HG02943 (cell line): ENCODE data around the gene LILRA2.
"Not testable (repeated sequence)": the region's sequence is repeated elsewhere in the genome, so short reads cannot be mapped to it uniquely, and the experiment has no call there.

Experiments used
- ATAC-seq: cut with Tn5 transposase; IDR thresholded peaks from one replicate; pipeline ENCODE4 v1.9.1; 2021; ENCODE audit warnings: mild to moderate bottlenecking, low read depth, moderate library complexity; ENCODE audit not compliant: unreplicated experiment

Gene LILRA2

GRCh38 chr19:54570316-54570715 lies 3.3 kb upstream of the LILRA2 start:
- ATAC-seq, result no peak

DNA sequence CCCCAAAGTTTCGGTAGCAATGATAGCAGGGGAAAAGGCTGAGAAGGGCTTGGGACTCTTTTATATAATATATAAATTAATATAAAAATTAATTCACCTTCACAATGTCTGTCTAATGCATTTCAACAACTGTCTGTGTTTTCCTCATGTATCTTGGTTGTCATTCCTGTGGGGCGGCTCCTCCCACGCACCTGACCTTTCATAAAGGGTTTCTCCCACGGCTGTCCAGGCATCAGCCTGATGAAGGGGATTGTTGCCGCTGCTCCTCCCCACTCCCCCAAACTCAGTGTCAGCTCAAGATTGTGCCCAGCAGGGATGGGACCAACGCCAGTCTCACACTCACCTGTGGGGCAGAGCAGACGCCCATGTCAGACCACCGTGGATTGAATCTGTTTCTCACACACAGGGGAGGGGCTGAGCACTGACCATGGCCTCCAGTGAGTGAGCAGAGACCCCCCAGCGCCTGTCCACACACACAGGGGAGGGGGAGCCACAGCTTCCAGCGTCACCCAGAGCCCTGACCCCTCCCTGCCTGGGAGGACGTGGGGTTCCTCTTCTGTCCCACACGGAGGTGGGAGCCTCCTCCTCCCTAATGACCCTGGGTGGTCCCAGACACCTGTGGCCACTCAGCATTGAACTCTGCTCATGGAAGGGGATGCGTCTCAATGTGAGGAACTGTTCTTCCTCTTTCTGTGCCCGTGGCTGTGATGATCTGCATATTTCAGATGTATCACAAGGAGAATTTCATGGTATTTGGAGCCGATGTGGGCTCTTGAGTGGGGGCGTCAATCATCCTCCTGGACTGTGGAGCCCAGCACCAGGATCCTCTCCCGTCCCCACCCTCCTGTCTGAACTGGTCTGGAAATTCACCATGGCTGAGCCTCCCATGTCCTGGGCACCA lies 1.6 kb upstream of the LILRA2 start:
- not testable (repeated sequence) for ATAC-seq

- no peak for ATAC-seq
These were observed 786 bp upstream of the LILRA2 start for GRCh38 chr19:54572696-54573311.

DNA sequence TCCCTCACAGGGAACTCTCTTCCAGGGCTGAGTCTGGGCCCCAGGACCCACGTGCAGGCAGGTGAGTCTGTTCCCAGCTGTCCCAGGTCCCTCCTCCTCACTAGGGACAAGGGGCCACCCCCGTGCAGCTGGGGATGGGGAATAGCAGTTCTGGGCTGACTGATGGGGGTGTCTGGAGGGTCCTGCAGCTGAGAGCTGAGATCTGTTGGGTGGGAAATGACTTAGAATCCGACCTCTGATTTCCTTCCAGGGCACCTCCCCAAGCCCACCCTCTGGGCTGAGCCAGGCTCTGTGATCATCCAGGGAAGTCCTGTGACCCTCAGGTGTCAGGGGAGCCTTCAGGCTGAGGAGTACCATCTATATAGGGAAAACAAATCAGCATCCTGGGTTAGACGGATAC lies 461 bp downstream of the LILRA2 start:
- ATAC-seq, result no peak

GRCh38 chr19:54574527-54575056 lies 1.0 kb downstream of the LILRA2 start:
- no peak for ATAC-seq

- ATAC-seq, result not testable (repeated sequence)
These were observed 1.6 kb downstream of the LILRA2 start for GRCh38 chr19:54575205-54575604.

DNA sequence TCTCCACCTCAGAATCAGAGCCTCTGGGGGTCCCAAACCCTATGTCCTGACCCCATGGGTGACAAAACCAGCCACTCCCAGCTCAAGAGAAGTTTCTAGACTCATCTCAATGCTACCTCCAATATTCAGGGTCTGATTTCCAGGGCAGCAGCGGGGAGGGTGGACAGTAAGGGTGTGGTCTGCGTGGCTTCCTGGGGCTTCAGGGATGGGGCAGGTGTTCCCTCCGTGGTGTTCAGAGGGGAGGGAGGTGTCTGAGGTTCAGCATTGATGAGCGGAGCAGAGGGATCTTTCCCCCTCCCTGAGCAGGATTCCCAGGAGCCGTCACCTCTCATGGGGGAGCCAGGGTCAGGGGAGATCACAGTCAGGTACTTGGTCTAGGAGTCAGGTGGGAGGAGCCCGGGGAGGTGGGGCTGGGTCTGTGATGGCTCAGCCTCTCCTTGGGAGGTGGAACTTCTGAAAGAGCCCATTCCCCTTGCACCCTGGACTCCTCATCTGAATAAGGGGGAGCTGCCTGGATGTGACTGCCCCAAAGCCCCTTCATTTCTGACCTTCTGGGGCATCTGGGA lies 2.9 kb downstream of the LILRA2 start:
- ATAC-seq, result no peak

GRCh38 chr19:54577334-54577733 lies 3.7 kb downstream of the LILRA2 start:
- ATAC-seq, result no peak

DNA sequence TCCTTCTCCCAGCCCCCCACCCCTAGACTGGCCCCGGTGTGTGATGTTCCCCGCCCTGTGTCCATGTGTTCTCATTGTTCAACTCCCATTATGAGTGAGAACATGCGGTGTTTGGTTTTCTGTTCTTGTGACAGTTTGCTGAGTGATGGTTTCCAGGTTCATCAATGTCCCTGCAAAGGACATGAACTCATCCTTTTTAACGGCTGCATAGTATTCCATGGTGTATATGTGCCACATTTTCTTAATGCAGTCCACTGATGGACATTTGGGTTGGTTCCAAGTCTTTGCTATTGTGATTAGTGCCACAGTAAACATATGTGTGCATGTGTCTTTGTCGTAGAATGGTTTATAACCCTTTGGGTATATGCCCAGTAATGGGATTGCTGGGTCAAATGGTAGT lies 4.7 kb downstream of the LILRA2 start:
- ATAC-seq, result not testable (repeated sequence)

DNA sequence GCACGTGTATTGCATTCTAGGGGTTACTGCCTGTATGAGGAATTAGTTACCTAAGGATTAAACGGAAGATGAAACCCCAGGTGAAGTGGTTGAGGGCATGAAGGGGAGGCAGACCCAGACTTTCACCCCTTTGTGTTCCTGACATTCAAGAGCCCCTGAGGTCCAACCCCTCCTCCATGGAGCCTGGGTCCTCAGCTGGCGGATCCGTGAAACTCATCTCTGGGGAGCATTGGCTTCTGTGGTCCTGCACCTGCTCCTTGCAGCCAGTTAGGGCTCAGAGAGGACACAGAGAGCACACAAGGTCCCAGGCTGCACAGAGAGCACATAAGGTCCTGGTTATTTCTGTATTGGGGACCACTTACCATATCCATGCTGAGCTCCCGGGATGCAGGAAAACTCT lies 12.8 kb downstream of the LILRA2 start:
- no peak for ATAC-seq

GRCh38 chr19:54587026-54587425 lies 13.4 kb downstream of the LILRA2 start:
- ATAC-seq, result no peak

GRCh38 chr19:54593445-54593844 lies 19.9 kb downstream of the LILRA2 start, which contains the start of gene LILRA1:
TSS of gene LILRA1 (plus strand) at chr19:54593632. CDS start at chr19:54594245, 613 bp downstream.
- ATAC-seq, result not testable (repeated sequence)

DNA sequence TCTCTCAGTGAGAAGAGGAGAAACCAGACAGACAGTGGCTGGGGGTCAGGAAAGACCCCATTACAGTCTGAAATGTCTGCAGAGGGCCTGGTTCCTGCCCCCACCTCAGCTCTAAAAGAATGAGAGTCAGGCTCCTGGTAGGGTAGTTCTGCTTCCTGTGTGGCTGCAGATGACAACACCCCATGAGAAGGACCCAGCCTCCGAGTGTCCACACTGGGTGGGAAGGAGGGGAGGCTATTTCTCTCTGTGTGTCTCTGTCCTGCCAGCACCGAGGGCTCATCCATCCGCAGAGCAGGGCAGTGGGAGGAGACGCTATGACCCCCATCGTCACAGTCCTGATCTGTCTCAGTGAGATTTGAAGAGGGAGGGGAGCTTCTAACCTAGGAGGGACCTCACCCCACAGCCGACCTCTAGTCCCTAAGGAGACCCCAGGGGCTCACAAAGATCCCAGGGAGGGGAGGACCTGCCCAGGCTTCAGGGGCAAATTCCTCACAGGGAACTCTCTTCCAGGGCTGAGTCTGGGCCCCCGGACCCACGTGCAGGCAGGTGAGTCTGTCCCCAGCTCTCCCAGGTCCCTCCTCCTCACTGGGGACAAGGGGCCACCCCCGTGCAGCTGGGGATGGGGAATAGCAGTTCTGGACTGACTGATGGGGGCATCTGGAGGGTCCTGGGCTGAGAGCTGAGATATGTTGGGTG lies 20.5 kb downstream of the LILRA2 start:
- not testable (repeated sequence) for ATAC-seq

GRCh38 chr19:54594737-54595136 lies 21.1 kb downstream of the LILRA2 start:
- ATAC-seq, result no peak

GRCh38 chr19:54595680-54596436 lies 22.3 kb downstream of the LILRA2 start:
- not testable (repeated sequence) for ATAC-seq

- ATAC-seq, result no peak
These were observed 26.6 kb downstream of the LILRA2 start for GRCh38 chr19:54600212-54600611.

GRCh38 chr19:54606230-54606629 lies 32.6 kb downstream of the LILRA2 start:
- no peak for ATAC-seq

DNA sequence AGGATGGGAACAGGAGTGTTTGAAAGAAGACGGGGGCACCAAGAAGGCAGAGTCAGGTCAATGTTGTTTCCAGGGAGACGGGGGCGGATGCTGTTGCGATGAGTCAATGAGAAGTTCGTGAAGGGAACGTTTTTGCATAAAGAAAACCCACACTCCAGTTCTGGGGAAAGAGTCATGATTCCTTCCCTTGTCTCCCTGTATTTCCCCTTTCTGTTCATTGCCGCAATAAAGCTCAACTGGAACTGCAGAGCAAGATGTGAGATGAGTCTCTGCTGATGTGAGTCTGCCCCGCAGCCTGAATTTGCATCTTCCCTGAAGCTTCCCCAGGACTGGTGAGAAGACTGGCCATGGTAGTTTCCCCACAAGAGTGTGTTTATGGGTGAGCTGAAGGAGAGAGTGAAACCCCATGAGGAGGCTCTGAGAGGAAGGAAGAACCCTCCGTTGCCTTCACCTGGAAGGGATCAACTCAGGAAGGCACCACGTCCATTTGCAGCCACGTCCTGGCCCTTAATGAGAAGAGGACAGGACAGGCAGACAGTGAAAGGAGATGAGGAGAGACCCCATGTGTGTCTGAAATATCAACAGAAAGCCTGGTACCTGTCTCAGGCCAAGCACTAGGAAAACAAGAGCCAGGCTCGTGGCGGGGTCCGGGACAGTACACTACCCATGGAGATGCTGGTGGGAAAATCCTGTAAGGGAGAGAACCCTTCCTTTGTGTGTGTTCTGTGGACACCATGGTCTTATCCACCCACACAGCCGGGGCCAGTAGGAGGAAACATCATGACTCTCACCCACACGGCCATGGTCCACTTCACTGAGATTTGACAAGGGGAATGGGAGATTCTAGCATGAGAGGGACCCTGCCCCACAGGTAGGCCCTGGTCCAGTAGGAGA lies 33.5 kb downstream of the LILRA2 start:
- no peak for ATAC-seq

- ATAC-seq, result no peak
These were observed 34.2 kb downstream of the LILRA2 start for GRCh38 chr19:54607785-54608150.
